Measurements from ENCODE around the gene SREBF1.

Gene SREBF1

DNA sequence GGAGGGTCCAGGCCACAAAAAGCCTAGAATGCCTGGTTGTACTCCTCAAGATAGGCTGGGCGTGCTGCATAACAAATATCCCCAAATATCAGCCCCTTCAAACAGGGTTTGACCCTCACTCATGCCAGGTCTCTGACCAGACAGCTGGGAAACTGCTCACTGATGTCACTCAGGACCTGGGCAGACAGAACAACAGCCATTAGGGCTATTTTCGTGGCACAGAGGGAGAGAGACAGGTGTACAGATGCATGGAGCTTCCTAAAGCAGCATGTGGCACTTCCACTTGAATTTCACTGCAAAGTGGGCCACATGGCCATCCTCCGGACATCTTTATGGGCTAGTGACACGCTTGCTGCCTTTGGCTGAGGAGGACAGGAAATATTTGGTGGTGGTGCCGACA lies 73.1 kb downstream of the SREBF1 start:
- Histone ChIP-seq H3K9me3 (ENCODE audit: severe bottlenecking) (no peaks in the 10 kb centered on the region), H3K27ac (no peak overlapping the region), H3K36me3 (peaks cover 35% of the 10 kb centered on the region), H3K27me3 (ENCODE audit: insufficient read depth, low read depth, severe bottlenecking) (no peaks in the 10 kb centered on the region), H3K4me3 (ENCODE audit: low read depth, low read length) (no peak overlapping the region)
- DNase-seq = no peak
- TF ChIP-seq, protein P1, sequence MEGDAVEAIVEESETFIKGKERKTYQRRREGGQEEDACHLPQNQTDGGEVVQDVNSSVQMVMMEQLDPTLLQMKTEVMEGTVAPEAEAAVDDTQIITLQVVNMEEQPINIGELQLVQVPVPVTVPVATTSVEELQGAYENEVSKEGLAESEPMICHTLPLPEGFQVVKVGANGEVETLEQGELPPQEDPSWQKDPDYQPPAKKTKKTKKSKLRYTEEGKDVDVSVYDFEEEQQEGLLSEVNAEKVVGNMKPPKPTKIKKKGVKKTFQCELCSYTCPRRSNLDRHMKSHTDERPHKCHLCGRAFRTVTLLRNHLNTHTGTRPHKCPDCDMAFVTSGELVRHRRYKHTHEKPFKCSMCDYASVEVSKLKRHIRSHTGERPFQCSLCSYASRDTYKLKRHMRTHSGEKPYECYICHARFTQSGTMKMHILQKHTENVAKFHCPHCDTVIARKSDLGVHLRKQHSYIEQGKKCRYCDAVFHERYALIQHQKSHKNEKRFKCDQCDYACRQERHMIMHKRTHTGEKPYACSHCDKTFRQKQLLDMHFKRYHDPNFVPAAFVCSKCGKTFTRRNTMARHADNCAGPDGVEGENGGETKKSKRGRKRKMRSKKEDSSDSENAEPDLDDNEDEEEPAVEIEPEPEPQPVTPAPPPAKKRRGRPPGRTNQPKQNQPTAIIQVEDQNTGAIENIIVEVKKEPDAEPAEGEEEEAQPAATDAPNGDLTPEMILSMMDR (IDR thresholded peaks at IDR 0.05; ENCODE audit: low read depth, low read length) = no peak

DNA sequence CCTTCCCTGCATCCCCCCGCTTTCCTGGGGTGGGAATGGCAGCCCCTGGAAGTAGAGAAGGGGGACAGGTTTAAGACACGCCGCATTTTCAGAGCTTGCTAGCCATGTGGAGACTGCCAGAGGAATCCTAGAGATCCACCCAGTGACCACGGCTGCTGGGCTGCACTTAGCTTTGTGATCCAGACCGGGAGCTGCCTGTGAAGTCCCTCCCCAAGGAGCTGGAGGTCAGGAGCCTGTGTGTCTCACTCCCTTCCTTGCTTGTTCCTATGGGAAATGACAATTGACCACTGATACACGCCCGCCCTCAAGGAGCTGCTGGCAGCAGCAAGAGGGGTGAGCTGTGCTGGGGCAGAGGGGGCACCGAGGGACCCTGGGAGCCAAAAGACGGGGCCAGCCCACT lies 73.7 kb downstream of the SREBF1 start:
- no peak overlapping the region for H3K4me3 ChIP-seq (ENCODE audit: low read depth, low read length)
- H3K27ac ChIP-seq = no peak overlapping the region
- H3K27me3 ChIP-seq (ENCODE audit: insufficient read depth, low read depth, severe bottlenecking) = no peaks in the 10 kb centered on the region
- TF ChIP-seq, protein P1 (IDR thresholded peaks at IDR 0.05; ENCODE audit: low read depth, low read length) = no peak
- no peak for DNase-seq
- H3K9me3 ChIP-seq (ENCODE audit: severe bottlenecking) = no peaks in the 10 kb centered on the region
- peaks cover 35% of the 10 kb centered on the region for H3K36me3 ChIP-seq

DNA sequence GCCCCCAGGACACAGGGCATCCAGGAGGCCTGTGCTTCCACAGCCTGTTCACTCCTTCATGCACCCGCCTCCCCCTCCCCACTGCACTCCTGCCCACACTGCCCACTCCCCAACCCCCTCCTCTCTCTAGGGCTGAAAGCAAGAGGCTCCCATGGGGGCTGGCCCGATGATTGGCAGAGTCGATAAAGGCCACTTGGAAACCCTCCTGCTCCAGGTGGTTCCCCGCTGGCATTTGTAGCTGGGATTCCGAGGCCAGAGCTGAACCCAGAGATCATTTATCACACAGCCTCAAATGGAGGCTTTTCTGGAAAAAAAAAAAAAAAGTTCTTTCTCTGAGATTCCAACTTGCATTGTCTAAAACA lies 74.1 kb downstream of the SREBF1 start:
- H3K27me3 ChIP-seq (ENCODE audit: insufficient read depth, low read depth, severe bottlenecking) = no peaks in the 10 kb centered on the region
- no peaks in the 10 kb centered on the region for H3K9me3 ChIP-seq (ENCODE audit: severe bottlenecking)
- H3K27ac ChIP-seq = no peak overlapping the region
- H3K4me3 ChIP-seq (ENCODE audit: low read depth, low read length) = no peak overlapping the region
- no peak for DNase-seq
- H3K36me3 ChIP-seq = peaks cover 35% of the 10 kb centered on the region
- TF ChIP-seq, protein P1 (IDR thresholded peaks at IDR 0.05; ENCODE audit: low read depth, low read length) = no peak

Data from WERI-Rb-1 (cell line).